Renal pelvis (tissue), 4 donors: ENCODE results near the gene PHF13. TPM values are rescaled to one million over a fixed set of nuclear protein-coding genes. Genes with fewer than 3 reads are reported as not detected.

Source experiments
- DNase-seq: peaks from one replicate; pipeline ENCODE4 v3.0.0-alpha.2; 2013
- polyA plus RNA-seq, 3 donors: library from polyadenylated mRNA; unstranded; fragments of 120-200 nt; gene quantifications; one replicate each; pipeline ENCODE4 v1.2.1, GENCODE V29; 2013; ENCODE audit not compliant: insufficient read length in 3 of 3

PHF13 gene
- polyA plus RNA-seq, 3 donors = 24.7 to 28.2 (median 26.3) TPM

GRCh38 chr1:6584126-6585080 lies 29.1 kb upstream of the PHF13 start:
- DNase-seq = no peak

DNA sequence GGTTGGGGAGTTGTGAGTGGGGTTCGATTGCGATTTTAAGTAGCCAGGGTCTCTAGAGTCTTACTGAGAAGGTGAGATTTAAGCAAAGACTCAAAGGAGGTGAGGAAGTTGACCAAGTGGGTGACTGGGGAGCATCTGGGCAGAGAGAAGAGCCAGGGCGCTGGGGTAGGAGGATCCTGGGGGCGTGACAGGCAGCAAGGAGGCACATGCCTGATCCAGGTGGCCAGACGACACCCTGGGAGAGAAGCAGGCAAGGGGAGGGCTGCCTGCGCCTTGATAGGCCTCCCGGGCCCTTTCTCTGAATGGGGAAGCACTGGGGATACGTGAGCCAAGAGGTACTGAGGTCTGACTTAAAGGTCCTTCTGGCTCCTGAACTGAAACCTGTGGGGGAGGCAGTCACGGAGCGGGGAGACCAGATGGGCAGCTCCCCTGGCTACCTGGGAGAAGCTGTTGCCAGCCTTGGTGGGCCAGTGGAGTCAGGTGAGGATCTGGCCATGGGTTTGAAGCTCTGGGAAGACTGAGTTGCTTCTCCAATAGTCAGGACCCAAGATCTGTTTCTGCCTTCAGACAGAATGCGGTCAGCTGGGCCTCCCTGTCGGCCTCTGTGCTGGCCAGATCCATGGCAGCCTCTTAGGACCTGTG lies 28.3 kb upstream of the PHF13 start:
- no peak for DNase-seq

DNA sequence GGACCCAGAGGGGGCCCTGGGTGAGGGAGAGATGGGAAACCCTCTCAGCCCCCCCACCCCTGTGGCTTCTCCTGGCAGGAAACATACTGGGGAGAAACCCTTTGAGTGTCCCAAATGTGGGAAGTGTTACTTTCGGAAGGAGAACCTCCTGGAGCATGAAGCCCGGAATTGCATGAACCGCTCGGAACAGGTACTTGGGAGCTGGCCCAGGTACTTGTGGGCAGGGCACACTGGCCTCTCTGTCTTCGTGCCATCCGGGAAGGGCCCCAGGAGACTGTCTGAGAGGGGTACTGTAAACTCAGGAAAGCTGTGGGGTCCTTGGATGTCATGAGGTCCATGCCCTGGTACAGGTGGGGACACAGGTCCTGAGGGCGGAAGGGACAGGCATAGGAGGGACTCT lies 27.7 kb upstream of the PHF13 start:
- DNase-seq = no peak

DNA sequence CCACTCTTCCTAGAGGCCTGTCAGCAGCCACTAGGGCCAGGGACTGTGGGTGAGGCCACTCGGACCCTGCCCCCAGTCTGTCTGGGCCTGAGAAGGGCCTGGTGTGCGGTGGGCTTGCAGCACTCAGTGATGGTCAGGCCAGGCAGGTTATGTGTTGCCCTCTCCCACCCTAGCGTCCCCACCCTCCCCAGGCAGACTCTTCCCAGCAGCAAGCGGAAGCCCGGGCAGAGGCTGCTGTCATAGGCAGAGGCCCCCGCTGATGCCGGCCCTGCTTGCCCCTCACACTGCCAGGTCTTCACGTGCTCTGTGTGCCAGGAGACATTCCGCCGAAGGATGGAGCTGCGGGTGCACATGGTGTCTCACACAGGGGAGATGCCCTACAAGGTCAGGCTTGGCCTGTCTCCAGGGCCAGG lies 27.1 kb upstream of the PHF13 start:
- DNase-seq = no peak

DNA sequence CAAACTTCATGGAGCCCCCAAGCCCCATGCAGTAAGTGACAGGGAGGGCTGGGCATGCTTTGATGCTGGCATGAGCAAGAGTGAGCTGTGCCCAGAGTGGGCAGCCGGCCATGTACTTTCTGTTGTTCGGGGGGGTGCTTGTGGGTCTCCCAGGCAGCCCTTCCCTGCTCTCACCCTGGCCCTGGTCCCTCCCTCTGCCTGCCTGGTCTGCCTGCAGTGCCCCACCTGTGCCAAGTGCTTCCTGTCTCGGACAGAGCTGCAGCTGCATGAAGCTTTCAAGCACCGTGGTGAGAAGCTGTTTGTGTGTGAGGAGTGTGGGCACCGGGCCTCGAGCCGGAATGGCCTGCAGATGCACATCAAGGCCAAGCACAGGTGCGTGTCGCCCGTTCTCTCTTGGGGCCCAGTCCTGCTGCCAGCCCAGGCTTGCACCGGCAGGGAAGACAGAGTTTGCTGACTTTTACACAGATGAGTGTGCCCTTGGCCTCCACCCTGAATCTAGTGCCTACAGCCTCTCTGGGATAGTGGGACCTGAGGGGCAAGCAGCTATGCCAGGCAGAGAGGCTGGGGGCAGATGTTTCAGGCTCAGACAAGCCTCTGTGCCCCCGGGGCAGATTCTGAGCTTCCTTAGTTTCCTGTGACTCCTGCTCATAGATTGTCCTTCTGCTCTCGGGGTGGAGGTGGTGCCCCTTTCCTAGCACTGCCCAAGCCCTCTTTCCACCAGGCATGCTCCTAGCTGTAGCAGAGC lies 26.1 kb upstream of the PHF13 start:
- no peak for DNase-seq

GRCh38 chr1:6588128-6588892 lies 25.2 kb upstream of the PHF13 start:
- DNase-seq = no peak

DNA sequence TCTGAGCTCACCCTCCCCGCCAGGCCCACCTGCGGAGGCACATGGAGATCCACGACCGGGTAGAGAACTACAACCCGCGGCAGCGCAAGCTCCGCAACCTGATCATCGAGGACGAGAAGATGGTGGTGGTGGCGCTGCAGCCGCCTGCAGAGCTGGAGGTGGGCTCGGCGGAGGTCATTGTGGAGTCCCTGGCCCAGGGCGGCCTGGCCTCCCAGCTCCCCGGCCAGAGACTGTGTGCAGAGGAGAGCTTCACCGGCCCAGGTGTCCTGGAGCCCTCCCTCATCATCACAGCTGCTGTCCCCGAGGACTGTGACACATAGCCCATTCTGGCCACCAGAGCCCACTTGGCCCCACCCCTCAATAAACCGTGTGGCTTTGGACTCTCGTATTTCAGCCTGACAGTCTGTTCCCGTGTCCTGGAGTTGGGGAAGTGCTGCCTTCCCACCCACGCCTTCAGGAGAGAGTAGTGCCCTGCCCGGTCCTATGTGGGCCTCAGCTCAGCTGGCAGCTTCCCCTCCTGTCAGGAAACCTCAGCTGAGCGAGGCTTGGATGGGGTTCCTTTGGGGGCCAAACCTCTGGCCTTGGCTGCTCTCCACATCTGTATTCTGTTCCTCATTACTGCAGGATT lies 24.5 kb upstream of the PHF13 start:
- DNase-seq = no peak

DNA sequence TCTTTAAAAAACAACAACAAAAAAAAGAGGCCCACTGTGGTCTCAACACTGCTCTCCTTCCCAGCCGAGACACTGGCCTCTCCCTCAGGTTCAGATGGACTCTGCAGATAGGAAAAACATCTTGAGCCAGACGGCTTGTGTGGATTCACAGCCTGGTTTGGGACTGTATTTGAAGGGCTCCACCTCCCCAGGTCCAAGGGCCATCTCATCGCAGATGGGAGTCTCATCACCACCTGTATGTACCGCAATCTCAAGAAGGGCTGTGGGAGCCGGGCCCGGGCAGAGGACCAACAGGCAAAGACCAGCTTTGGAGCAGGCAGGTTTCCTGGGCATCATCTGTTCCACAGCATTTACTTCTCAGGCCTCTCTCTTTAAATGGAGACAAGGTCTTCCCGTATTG lies 23.5 kb upstream of the PHF13 start:
- no peak for DNase-seq

DNA sequence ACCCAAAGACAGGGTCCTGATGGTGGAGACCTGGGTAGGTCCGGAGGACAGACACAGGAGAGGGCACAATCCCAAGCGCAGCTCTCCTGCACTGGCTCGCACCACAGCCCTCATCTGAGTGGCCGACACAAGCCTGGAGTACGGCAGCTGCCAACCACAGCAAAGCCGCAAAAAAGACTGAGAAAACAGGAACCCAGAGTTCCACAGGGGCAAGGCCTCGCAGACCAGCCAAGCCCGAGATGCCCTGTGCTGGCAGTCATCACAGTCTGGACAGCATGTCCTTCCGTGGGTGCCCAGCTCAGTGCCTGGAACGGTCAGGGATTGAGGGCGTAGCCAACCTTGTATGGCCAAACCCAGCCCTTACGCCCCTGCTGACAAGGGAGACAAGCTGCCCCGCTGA lies 22.3 kb upstream of the PHF13 start:
- DNase-seq = no peak

- no peak for DNase-seq
Observed at GRCh38 chr1:6591644-6592043, 21.9 kb upstream of the PHF13 start.

GRCh38 chr1:6592441-6592840 lies 21.1 kb upstream of the PHF13 start:
- DNase-seq = no peak

DNA sequence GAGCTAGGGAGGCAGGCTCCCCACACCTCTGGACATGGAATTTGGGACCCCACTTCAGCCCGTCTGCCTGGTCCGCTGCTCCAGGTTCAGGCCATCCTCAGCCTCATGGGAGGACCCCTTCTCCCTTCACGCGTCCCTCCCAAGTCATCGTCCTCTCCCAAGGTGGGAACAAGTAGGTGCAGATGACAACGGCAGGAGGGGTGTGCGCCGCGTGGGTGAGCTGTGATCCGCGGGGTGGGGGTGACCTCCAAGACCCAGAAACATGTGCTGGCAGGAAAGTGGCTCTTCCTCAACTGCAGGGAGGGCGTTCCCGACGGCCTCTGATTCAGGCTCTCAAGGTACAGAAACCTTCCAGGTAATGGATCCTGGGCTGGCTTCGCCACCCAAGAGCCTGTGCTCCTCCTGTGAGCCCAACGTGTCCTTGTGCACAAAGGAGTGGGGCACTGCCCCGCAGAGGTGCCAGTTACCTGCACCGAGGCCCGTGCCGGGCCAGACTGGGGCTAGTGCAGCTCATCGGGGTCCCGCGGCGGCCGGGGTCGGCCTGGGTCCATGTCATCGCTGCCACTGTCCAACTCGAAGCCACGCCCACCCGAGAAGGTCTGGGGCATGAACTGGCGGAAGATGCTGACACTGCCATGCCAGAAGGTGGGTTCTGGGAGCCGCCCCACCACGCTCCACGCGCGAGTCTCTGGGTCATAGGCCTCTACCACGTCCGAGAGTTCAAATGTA lies 20.5 kb upstream of the PHF13 start:
- DNase-seq = no peak

DNA sequence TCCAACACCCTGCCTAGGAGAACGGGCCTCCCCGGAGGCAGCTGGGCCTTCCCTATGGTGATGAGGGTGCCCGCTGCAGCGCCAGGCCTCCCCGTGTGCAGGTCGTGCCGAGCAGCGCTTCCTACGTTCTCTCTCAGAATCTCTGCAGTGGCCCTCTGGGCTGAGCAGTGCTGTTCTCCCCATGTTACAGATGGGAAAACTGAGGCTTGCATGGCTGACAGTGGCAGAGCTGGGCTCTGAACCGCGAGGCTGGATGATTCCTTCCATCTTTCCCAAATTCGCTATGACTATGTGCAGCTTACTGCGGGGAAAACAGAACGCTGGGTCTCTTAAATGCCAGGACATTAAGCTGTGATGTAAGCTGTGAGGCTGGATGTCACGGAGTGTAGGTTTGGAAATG lies 19.7 kb upstream of the PHF13 start:
- DNase-seq = no peak

- no peak for DNase-seq
Observed at GRCh38 chr1:6594977-6595740, 18.4 kb upstream of the PHF13 start.

DNA sequence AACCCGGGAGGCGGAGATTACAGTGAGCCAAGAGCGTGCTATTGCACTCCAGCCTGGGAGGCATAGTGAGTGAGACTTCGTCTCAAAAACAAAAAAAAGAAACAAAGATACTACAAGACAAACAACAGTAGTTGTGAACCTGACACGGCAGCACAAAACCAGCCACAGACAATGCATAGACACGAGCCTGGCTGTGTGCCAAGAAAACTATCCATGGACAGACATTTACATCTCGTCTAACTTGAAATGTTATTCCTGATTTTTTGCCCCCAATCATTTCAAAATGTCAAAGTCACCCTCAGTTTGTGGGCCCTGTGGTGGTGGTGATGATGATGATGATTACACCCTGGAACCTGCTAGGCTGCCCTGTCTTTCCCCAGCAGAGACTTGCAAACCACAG lies 17.2 kb upstream of the PHF13 start:
- DNase-seq = no peak

GRCh38 chr1:6596886-6597776 lies 16.4 kb upstream of the PHF13 start:
- DNase-seq = no peak

GRCh38 chr1:6597777-6598131 lies 15.8 kb upstream of the PHF13 start:
- no peak for DNase-seq

GRCh38 chr1:6599141-6599975 lies 14.2 kb upstream of the PHF13 start:
- DNase-seq = no peak
